GM19455 (cell line): ENCODE data around the gene BICDL2.
"Not testable (repeated sequence)": the region's sequence is repeated elsewhere in the genome, so short reads cannot be mapped to it uniquely, and the experiment has no call there.

Source experiments
- ATAC-seq: cut with Tn5 transposase; IDR thresholded peaks from one replicate; pipeline ENCODE4 v1.9.1; 2021; ENCODE audit not compliant: unreplicated experiment

Gene BICDL2

GRCh38 chr16:3036726-3037315, at the start of gene BICDL2:
Gene BICDL2, minus strand, starts transcription at chr16:3036944. Its CDS starts 1,448 bp downstream, at chr16:3035496.
- ATAC-seq: no peak

DNA sequence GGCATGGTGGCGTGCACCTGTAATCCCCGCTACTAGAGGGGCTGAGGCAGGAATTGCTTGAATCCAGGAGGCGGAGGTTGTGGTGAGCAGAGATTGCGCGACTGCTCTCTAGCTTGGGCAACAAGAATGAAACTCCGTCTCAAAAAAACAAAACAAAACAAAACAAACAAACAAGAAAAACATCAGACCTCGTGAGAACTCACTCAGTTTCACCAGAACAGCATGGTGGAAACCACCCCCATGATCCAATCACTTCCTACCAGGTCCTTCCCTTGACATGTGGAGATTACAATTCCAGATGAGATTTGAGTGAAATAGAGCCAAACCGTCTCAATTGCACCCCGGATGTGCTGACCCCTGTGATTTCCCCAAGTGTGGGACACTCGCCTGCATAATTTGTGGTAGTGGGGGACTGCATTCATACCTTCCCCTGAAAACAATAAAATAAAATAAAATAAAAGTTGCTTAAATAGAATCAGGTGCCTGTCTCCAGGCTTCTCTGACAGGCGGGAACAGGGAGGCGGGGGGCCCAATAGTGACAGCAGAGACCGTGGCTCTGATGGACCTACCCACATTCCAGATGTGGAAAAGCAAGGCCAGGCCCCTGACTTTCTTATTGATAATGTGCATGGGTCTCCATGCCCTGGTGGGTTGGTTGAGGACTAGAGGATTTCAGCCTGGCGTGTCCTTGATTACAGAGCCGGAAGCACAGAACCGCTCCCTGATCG, 49.3 kb upstream of the BICDL2 start:
- ATAC-seq: no peak

DNA sequence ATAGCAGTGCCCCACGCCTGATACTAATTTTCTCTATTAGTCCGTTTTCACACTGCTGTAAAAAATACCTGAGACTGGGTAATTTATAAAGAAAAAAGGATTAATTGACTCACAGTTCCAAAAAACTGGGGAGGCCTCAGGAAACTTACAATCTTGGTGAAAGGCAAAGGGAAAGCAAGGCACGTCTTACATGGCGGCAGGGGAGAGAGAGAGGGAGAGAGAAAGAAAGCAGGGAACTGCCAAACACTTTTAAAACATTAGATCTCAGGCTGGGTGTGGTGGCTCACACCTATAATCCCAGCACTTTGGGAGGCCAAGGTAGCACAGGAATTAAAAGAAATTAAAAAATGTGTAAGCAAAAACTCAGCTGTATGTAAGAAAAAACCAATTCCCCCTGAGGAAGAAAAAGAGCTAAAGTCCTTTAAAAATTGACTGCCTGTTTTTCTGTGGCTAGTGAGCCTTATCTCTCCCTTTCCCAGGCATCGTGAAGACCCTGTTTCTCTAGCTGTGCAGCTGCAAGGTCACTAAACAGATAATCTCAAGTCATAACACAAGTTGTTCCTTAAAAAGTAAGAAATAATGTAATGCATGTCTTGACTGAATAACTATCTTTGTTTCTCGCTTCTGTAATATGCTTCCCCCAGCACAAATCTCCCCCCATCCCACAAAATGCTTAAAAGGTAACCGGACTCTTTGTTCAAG, 48.4 kb upstream of the BICDL2 start:
- no peak for ATAC-seq

DNA sequence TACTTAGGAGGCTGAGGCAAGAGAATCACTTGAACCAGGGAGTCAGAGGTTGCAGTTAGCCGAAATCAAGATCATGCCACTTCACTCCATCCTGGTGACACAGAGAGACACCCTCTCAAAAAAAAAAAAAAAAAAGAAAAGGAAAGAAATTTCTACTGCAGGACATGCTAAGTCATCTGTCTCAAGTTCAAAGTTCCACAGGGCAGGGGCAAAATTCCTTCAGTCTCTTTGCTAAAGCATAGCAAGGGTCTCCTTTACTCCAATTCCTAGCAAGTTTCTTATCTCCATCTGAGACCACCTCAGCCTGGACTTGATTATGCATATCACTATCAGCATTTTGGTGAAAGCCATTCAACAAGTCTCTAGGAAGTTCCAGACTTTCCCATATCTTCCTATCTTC, 47.7 kb upstream of the BICDL2 start:
- ATAC-seq: no peak

DNA sequence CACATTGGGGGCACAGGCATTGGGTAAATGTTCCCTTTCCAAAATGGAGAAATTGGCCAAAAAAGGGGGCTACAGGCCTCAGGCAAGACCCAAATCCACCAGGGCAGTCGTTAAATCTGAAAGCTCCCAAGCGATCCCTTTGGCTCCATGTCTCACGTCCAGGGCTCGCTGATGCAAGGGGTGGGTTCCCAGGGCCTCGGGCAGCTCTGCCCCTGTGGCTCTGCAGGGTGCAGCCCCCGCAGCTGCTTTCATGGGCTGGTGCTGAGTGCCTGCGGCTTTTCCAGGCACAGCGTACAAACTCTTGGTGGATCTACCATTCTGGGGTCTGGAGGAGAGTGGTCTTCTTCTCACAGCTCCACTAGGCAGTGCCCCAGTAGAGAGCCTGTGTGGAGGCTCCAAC, 46.7 kb upstream of the BICDL2 start:
- ATAC-seq: not testable (repeated sequence)

GRCh38 chr16:3081957-3082356, 45.2 kb upstream of the BICDL2 start:
- ATAC-seq: not testable (repeated sequence)

- ATAC-seq: no peak
These were observed 43.3 kb upstream of the BICDL2 start for GRCh38 chr16:3080024-3080423.

DNA sequence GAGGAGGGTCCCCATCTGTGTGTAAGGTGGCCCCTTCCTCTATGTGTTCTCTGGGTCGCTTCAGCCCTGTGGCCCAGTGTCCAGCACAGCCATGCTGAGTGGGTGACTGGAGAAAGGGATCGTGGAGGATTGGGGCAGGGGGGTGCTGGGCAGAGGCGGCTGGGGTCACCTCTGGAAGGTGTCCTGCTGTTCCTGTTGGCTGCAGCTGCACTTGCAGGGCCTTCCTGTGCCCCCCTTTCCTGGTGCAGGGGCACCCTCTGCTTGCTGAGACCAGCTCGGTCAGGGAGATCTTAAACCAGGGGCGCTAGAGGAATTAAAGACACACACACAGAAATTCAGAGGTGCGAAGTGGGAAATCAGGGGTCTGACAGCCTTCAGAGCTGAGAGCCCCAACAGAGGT, 39.8 kb upstream of the BICDL2 start:
- ATAC-seq: no peak

DNA sequence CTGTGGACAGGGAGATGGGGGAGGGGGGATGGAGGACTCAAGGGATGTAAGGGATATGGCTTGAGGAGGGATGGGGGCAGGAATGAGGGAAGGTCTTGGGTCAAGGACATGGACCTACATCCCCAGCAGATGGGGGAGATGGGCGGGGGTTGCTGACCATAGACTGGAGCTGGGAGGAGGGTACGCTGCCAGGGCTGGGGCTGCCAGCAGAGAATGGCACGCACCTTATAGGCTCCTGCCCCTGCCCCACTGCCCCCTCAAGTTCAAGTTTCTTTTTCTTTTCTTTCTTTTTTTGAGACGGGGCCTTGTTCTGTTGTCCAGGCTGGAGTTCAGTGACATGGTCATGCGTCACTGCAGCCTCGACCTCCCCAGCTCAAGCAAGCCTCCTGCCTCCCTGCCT, 39.2 kb upstream of the BICDL2 start:
- ATAC-seq: not testable (repeated sequence)

DNA sequence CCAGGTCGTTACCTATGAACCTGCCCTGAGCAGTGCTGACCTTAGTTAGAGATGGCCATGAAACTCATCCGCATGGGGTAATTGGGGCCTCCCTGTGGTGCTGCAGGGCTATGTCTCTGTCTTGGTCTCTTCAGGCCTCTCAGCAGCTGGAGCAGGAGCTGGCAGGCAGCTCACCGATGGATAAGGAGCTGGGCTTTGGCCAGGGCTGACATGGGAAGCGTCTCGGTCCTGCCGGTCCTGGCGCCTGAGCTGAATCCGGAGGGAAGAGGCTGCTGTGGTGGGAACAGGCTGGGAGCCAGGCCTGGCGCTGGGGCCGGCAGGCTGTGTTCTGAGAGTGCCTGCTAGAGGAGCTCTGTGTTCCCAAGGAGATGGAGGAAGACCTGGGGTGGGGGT, 38.8 kb upstream of the BICDL2 start:
- ATAC-seq: no peak

DNA sequence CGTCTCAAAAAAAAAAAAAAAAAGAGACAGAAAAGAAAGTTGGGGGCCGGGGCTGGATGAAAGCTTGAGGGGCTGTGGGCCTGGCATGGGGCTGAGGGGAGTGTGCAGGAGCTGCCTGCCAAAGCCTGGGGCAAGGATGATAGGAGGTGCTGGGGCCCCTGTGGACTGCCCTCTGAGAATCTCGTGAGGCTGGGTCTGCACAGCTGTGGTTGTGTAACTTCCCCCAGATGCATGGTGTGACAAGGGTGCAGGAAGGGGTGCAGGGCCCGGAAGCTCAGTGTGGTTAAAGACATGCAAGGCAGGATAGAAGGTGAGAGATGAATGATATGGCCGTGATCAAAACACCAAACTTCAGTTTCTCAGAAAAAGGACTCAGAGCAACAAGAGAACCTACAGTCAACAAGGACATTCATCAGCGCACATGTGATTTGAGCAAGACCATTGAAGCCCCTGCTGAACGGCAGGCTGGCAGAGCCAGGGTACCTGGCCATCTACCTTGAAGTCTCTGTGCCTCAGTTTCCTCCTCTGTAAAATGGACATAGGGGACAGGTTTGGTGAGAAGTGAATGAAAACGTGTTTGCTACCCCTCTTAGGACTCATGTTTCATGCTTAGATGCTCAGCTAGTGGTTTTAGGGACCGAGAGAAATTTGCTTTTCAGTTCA, 38.2 kb upstream of the BICDL2 start:
- peak; percentile 64 for ATAC-seq

DNA sequence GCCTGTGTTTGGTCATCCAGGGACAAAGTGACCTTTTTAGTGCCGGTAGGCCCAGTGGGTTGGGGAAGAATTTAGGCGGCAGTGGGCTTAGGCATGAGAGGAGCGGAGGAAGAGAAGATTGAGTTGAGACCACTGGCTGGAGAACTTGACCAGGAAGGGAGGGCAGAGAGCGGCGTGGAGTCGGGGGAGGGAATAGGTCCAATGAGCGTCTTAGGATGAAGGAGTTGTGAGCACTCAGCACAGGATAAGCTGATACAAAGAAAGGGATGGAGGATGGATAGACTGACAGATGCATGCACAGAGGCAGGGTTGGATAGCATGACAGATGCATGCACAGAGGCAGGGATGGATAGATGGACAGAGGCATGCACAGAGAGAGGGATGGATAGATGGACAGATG, 36.7 kb upstream of the BICDL2 start:
- no peak for ATAC-seq

DNA sequence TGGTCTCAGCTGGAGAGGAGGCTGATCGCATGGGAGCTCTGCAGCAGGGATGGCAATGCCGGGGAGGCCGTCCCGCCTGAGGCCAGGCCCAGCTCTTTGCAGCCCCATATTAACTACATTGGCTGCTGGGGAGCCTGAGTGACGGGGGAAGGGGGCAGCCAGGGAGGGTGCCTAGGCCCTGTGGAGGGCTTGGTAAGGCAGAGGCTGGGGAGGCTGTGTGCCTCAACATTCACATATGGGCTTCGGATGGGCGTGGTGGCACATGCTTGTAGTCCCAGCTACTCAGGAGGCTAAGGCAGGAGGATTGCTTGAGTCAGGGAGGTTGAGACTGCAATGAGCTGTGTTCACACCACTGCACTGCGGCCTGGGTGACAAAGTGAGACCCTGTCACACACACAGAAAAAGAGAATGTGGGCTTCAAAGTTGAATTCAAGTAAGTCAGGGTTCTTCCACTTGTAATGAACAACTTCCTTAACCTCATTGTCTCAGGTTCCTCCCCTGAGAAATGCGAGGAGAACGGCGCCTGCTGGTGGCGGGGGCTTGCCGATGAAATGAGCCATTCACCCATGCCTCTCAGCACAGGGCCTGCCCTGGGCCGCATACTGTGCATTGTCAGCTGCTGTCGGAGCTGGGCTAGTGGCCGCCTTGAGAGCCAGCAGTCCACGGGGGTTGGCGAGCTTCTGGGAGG, 36.0 kb upstream of the BICDL2 start:
- ATAC-seq: not testable (repeated sequence)

- ATAC-seq: not testable (repeated sequence)
These were observed 35.4 kb upstream of the BICDL2 start for GRCh38 chr16:3072148-3072547.

DNA sequence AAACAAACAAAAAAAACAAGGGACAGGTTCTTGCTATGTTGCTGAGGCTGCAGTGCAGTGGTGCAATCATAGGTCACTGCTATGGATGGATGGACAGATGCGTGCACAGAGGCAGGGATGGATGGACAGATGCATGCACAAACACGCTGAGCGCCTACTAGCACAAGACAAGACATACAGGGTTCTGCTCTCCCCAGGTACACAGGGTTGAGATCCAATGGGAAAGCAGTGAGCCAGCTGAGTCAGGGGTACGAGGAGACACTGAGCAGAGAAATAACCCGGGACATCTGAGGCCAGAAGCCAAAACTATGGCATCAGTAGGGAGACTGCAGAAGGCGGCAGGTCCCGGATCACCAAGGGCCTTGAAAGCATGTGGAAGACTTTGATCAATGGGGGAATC, 34.9 kb upstream of the BICDL2 start:
- ATAC-seq: no peak

GRCh38 chr16:3070608-3071111, 33.9 kb upstream of the BICDL2 start:
- ATAC-seq: no peak

GRCh38 chr16:3069146-3069545, 32.4 kb upstream of the BICDL2 start:
- not testable (repeated sequence) for ATAC-seq

DNA sequence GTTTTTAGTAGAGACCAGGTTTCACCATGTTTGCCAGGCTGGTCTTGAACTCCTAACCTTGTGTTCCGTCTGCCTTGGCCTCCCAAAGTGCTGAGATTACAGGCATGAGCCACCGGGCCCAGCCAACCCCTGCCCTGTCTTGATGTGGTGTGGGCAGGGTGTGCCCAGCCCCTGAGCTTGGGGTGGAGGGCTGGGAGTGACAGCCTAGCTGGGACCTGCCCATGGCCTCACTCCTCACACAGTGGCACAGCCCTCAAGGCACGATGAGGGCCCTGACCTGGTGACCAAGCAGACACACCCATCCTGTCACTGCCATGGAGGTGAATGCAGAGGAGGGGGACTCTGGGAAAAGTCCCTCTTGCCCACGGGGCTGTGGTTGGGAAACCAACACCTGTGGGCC, 31.7 kb upstream of the BICDL2 start:
- no peak for ATAC-seq

DNA sequence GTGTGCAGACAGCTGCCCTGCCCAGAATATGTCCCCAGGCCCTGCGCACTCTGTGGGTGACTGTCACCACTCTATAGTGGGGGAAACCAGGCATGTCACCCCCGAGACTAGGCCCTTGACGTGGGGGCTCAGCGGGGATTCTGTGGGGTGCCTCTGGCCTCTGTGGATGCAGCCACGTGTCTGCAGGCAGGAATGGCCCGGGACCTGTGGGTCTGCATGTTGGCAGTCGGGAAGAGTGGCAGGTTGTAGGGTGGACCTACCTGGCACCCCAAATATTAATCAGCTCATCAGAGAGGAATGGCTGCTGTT, 29.6 kb upstream of the BICDL2 start:
- ATAC-seq: no peak

- ATAC-seq: no peak
These were observed 29.1 kb upstream of the BICDL2 start for GRCh38 chr16:3065742-3066439.
